HUDEP-2 (cell line): ENCODE measurements around the gene PDPK1.
"Not testable (repeated sequence)": the region's sequence is repeated elsewhere in the genome, so short reads cannot be mapped to it uniquely, and the experiment has no call there.

Experiments used
- DNase-seq, 76 experiments: peaks; one replicate each; lab custom pipeline; 2025; ENCODE audit not compliant: unreplicated experiment in 76 of 76; lab: John Stamatoyannopoulos, UW

Gene PDPK1

GRCh38 chr16:2584729-2585650, 47.2 kb downstream of the PDPK1 start:
- no peak for DNase-seq

- no peak for DNase-seq
These were observed 47.8 kb downstream of the PDPK1 start for GRCh38 chr16:2585651-2586081.

GRCh38 chr16:2586241-2586640, 48.4 kb downstream of the PDPK1 start:
- no peak for DNase-seq

GRCh38 chr16:2586901-2587480, 49.2 kb downstream of the PDPK1 start:
- no peak for DNase-seq

- no peak for DNase-seq
These were observed 50.2 kb downstream of the PDPK1 start for GRCh38 chr16:2587891-2588565.

GRCh38 chr16:2591476-2592240, 53.8 kb downstream of the PDPK1 start:
- DNase-seq = no peak

GRCh38 chr16:2592786-2593185, 55.0 kb downstream of the PDPK1 start:
- no peak for DNase-seq

- peak in 8 of 76 experiments; percentile 8 to 59 (median 18) for DNase-seq
These were observed 57.8 kb downstream of the PDPK1 start for GRCh38 chr16:2595393-2596205.

- no peak for DNase-seq
These were observed 59.1 kb downstream of the PDPK1 start for GRCh38 chr16:2596747-2597559.

GRCh38 chr16:2597560-2597902, 59.7 kb downstream of the PDPK1 start:
- no peak for DNase-seq

- DNase-seq = no peak
These were observed 60.4 kb downstream of the PDPK1 start for GRCh38 chr16:2598133-2598641.

GRCh38 chr16:2598723-2599122, 60.9 kb downstream of the PDPK1 start:
- no peak for DNase-seq

- not testable (repeated sequence) for DNase-seq
These were observed 61.3 kb downstream of the PDPK1 start for GRCh38 chr16:2599165-2599564.

GRCh38 chr16:2599785-2600184, 62.0 kb downstream of the PDPK1 start:
- DNase-seq = not testable (repeated sequence)

GRCh38 chr16:2601301-2602025, 63.6 kb downstream of the PDPK1 start:
- peak in 2 of 76 experiments; percentile 3 to 15 for DNase-seq

- not testable (repeated sequence) for DNase-seq
These were observed 64.4 kb downstream of the PDPK1 start for GRCh38 chr16:2602175-2602574.

- peak in 74 of 76 experiments; percentile 58 to 97 (median 92) for DNase-seq
These were observed 65.6 kb downstream of the PDPK1 start for GRCh38 chr16:2603165-2604015.
